Measurements from ENCODE around the gene HMGCLL1.

The HMGCLL1 gene

DNA sequence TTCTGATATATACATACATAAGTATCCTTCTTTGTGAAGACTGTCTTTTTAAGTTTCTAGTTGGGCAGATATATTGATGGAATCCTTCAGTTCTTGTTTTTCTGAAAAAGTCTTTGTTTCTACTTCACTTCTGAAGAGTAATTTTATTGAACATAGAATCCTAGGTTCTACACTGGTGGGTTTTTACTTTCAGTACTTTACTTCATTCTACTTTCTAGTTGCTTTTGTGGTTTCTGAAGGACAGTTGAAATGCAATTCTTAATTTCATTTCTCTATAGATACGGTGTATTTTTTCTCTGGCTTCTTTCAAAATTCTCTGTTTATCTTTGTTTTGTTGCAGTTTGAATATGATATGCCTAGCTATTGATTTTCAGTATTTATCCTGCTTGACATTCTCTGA lies 105.3 kb downstream of the HMGCLL1 start:
- DNase-seq (ENCODE audit: low read depth) = no peak
- TF ChIP-seq, protein P1, sequence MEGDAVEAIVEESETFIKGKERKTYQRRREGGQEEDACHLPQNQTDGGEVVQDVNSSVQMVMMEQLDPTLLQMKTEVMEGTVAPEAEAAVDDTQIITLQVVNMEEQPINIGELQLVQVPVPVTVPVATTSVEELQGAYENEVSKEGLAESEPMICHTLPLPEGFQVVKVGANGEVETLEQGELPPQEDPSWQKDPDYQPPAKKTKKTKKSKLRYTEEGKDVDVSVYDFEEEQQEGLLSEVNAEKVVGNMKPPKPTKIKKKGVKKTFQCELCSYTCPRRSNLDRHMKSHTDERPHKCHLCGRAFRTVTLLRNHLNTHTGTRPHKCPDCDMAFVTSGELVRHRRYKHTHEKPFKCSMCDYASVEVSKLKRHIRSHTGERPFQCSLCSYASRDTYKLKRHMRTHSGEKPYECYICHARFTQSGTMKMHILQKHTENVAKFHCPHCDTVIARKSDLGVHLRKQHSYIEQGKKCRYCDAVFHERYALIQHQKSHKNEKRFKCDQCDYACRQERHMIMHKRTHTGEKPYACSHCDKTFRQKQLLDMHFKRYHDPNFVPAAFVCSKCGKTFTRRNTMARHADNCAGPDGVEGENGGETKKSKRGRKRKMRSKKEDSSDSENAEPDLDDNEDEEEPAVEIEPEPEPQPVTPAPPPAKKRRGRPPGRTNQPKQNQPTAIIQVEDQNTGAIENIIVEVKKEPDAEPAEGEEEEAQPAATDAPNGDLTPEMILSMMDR (IDR thresholded peaks at IDR 0.05; ENCODE audit: low read depth, low read length, missing control alignments) = no peak
- no peak overlapping the region for H3K4me3 ChIP-seq (ENCODE audit: low read depth, low read length)
- in situ Hi-C loops (cut with HindIII; ENCODE audit: low sequenced_read_pairs) = no loop called here

DNA sequence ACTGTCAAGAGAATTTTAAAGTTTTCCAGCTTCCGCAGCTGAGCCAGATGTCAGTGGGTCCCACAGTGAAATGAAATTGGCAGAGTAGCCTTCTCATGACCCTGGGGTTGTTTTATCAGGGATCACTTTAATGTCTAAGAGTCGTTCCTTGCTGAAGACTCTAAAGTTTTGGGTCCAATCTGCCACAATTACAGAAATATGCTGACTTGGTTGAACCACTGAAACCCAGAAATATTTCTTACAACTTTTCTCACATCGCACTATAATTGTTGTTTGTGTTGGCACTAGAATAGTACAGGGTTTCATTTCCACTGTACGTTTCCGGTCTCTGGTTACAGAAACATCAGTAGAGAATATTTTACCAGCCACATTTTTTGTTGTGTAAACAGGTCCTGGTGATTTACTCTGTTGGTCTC lies 109.0 kb downstream of the HMGCLL1 start:
- in situ Hi-C loops (cut with HindIII; ENCODE audit: low sequenced_read_pairs) = no loop called here
- TF ChIP-seq, protein P1 (IDR thresholded peaks at IDR 0.05; ENCODE audit: low read depth, low read length, missing control alignments) = no peak
- no peak overlapping the region for H3K4me3 ChIP-seq (ENCODE audit: low read depth, low read length)
- DNase-seq (ENCODE audit: low read depth) = no peak

GRCh38 chr6:55456016-55456415 lies 123.0 kb downstream of the HMGCLL1 start:
- TF ChIP-seq, protein P1 (IDR thresholded peaks at IDR 0.05; ENCODE audit: low read depth, low read length, missing control alignments) = no peak
- no peak overlapping the region for H3K4me3 ChIP-seq (ENCODE audit: low read depth, low read length)
- in situ Hi-C loops (cut with HindIII; ENCODE audit: low sequenced_read_pairs) = no loop called here
- DNase-seq (ENCODE audit: low read depth) = peak; percentile 57

DNA sequence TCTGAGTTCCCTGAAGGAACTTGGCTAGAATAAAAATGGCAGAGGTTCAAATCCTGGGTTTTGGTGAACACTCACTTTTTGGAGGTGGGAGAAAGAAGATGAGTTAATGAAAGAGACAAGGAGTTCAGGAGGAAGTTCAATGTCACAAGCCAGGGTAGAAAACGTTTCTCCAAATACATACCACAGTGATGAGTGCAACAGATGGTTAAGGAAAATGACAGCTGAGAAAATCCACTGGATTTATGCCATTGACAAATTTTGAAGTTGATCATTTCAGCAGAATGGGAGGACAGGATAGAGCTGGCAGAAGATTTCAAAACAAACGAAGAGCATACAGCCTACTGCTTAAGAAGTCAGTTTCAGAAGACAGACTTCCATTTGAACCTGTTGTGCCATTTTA lies 129.0 kb downstream of the HMGCLL1 start:
- TF ChIP-seq, protein P1 (IDR thresholded peaks at IDR 0.05; ENCODE audit: low read depth, low read length, missing control alignments) = no peak
- in situ Hi-C loops (cut with HindIII; ENCODE audit: low sequenced_read_pairs) = no loop called here
- H3K4me3 ChIP-seq (ENCODE audit: low read depth, low read length) = no peak overlapping the region
- DNase-seq (ENCODE audit: low read depth) = no peak

- H3K4me3 ChIP-seq (ENCODE audit: low read depth, low read length) = no peak overlapping the region
- peak; percentile 18 for DNase-seq (ENCODE audit: low read depth)
- TF ChIP-seq, protein P1 (IDR thresholded peaks at IDR 0.05; ENCODE audit: low read depth, low read length, missing control alignments) = peak; percentile 42
- in situ Hi-C loops (cut with HindIII; ENCODE audit: low sequenced_read_pairs) = no loop called here
Observed at GRCh38 chr6:55449225-55449624, 129.8 kb downstream of the HMGCLL1 start.

GRCh38 chr6:55448451-55448850 lies 130.5 kb downstream of the HMGCLL1 start:
- in situ Hi-C loops (cut with HindIII; ENCODE audit: low sequenced_read_pairs) = no loop called here
- TF ChIP-seq, protein P1 (IDR thresholded peaks at IDR 0.05; ENCODE audit: low read depth, low read length, missing control alignments) = no peak
- no peak overlapping the region for H3K4me3 ChIP-seq (ENCODE audit: low read depth, low read length)
- no peak for DNase-seq (ENCODE audit: low read depth)

GRCh38 chr6:55447891-55448290 lies 131.1 kb downstream of the HMGCLL1 start:
- in situ Hi-C loops (cut with HindIII; ENCODE audit: low sequenced_read_pairs) = no loop called here
- H3K4me3 ChIP-seq (ENCODE audit: low read depth, low read length) = no peak overlapping the region
- DNase-seq (ENCODE audit: low read depth) = no peak
- TF ChIP-seq, protein P1 (IDR thresholded peaks at IDR 0.05; ENCODE audit: low read depth, low read length, missing control alignments) = no peak
